ENCODE measurements around the gene RPS25. TPM values are rescaled to one million over a fixed set of nuclear protein-coding genes. Genes with fewer than 3 reads are reported as not detected.
A peak's percentile ranks its signal among the peaks of the same experiment; 100 is the strongest.
"Not testable (repeated sequence)": the region's sequence is repeated elsewhere in the genome, so short reads cannot be mapped to it uniquely, and the experiment has no call there.

Gene RPS25
- total RNA-seq, 1 donor from 2014 or later, result 949 TPM

DNA sequence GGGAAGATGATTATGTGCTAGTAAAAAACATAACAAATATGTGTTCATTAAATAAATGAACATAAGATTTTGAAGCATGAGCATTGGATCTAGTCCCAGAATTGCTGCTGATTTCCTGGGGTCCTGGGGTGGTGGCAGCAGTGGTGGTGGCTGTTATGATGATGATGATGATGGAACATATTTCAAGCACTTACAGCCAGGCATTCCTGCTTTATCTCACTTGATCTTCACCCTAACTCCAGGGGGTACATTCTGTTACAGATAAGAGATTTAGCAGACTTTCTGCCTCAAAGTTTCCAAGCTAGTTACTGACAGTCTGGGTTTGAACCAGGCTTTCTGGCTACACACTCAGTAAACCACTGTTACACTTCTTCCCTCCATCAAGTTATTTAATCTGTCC is 5.6 kb upstream of the RPS25 start:
- TF ChIP-seq, protein P1, sequence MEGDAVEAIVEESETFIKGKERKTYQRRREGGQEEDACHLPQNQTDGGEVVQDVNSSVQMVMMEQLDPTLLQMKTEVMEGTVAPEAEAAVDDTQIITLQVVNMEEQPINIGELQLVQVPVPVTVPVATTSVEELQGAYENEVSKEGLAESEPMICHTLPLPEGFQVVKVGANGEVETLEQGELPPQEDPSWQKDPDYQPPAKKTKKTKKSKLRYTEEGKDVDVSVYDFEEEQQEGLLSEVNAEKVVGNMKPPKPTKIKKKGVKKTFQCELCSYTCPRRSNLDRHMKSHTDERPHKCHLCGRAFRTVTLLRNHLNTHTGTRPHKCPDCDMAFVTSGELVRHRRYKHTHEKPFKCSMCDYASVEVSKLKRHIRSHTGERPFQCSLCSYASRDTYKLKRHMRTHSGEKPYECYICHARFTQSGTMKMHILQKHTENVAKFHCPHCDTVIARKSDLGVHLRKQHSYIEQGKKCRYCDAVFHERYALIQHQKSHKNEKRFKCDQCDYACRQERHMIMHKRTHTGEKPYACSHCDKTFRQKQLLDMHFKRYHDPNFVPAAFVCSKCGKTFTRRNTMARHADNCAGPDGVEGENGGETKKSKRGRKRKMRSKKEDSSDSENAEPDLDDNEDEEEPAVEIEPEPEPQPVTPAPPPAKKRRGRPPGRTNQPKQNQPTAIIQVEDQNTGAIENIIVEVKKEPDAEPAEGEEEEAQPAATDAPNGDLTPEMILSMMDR (IDR thresholded peaks at IDR 0.05), result no peak
- Mint-ChIP-seq H3K4me3 (ENCODE audit: unreplicated experiment) (no peak overlapping the region), H3K4me1 (ENCODE audit: unreplicated experiment) (peaks cover 20% of the 10 kb centered on the region), H3K27ac (ENCODE audit: unreplicated experiment) (no peak overlapping the region), H3K36me3 (ENCODE audit: unreplicated experiment) (peaks cover 21% of the 10 kb centered on the region), H3K9me3 (ENCODE audit: unreplicated experiment) (no peaks in the 10 kb centered on the region), H3K27me3 (ENCODE audit: unreplicated experiment) (no peaks in the 10 kb centered on the region)
- no peak for DNase-seq (ENCODE audit: extremely low spot score, unreplicated experiment)

DNA sequence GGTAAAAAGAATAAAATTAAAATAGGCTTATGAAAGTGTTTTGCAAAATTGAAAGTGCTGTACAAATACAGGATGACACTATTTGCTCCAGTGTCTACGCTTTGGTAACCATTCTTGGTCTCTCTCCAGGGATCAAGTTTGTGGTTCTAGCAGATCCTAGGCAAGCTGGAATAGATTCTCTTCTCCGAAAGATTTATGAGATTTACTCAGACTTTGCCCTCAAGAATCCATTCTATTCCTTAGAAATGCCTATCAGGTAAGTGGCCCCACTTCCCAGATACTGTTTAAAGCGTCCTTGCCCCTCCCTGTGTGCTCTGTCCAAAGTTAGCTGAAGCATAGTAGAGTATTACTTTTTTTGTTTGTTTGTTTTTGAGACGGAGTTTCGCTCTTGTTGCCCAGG is 3.5 kb upstream of the RPS25 start:
- DNase-seq (ENCODE audit: extremely low spot score, unreplicated experiment), result no peak
- Mint-ChIP-seq H3K9me3 (ENCODE audit: unreplicated experiment) (no peaks in the 10 kb centered on the region), H3K4me3 (ENCODE audit: unreplicated experiment) (no peak overlapping the region), H3K36me3 (ENCODE audit: unreplicated experiment) (peaks cover 21% of the 10 kb centered on the region), H3K4me1 (ENCODE audit: unreplicated experiment) (peaks cover 26% of the 10 kb centered on the region), H3K27ac (ENCODE audit: unreplicated experiment) (peak overlapping the region; percentile 23), H3K27me3 (ENCODE audit: unreplicated experiment) (no peaks in the 10 kb centered on the region)
- TF ChIP-seq, protein P1 (IDR thresholded peaks at IDR 0.05), result no peak

DNA sequence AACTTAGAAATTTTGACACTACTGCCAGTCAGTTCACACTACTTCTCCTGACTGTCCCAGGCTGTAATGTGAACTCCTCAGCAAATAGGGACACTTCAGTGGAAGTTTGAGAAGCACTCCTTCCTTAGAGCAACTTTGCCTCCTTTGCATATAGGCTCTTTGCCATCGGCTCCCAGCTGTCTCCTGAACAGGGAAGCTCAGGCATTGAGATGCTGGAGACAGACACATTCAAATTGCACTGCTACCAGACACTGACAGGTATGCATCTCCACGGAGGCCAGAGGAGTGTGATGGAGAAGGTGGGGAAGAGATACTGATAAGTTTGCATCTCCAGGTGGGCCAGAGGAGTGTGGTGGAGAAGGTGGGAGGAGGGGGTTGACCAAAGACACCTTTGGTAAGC is 1.9 kb upstream of the RPS25 start:
- TF ChIP-seq, protein P1 (IDR thresholded peaks at IDR 0.05), result no peak
- H3K27me3 Mint-ChIP-seq (ENCODE audit: unreplicated experiment), result no peaks in the 10 kb centered on the region
- peaks cover 33% of the 10 kb centered on the region for H3K4me1 Mint-ChIP-seq (ENCODE audit: unreplicated experiment)
- H3K9me3 Mint-ChIP-seq (ENCODE audit: unreplicated experiment), result no peaks in the 10 kb centered on the region
- H3K36me3 Mint-ChIP-seq (ENCODE audit: unreplicated experiment), result peaks cover 30% of the 10 kb centered on the region
- no peak for DNase-seq (ENCODE audit: extremely low spot score, unreplicated experiment)
- H3K4me3 Mint-ChIP-seq (ENCODE audit: unreplicated experiment), result peak overlapping the region; percentile 97
- H3K27ac Mint-ChIP-seq (ENCODE audit: unreplicated experiment), result peak overlapping the region; percentile 99

DNA sequence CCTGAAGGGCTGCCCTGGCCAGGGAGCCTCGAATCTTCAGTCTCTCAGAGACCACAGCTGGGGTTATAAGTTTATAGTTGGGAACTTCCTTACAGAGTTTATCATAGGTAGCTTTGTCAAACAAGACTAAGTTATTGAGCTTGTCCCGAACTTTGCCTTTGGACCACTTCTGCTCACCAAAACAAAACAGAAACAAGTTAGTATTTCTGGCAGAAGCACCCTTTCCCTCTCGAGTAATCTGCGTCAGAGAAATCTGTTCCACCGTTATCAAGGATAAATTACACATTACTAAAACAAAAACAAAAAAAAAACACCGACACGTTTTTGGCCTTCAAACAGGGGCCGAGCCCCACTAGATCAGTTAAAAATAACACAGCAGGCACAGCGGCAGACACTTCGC is 766 bp downstream of the RPS25 start:
- not testable (repeated sequence) for H3K9me3 Mint-ChIP-seq (ENCODE audit: unreplicated experiment); DNase-seq (ENCODE audit: extremely low spot score, unreplicated experiment); H3K27me3 Mint-ChIP-seq (ENCODE audit: unreplicated experiment)
- H3K4me1 Mint-ChIP-seq (ENCODE audit: unreplicated experiment), result peaks cover 31% of the 10 kb centered on the region
- H3K27ac Mint-ChIP-seq (ENCODE audit: unreplicated experiment), result peak overlapping the region; percentile 99
- peaks cover 35% of the 10 kb centered on the region for H3K36me3 Mint-ChIP-seq (ENCODE audit: unreplicated experiment)
- H3K4me3 Mint-ChIP-seq (ENCODE audit: unreplicated experiment), result peak overlapping the region; percentile 97

DNA sequence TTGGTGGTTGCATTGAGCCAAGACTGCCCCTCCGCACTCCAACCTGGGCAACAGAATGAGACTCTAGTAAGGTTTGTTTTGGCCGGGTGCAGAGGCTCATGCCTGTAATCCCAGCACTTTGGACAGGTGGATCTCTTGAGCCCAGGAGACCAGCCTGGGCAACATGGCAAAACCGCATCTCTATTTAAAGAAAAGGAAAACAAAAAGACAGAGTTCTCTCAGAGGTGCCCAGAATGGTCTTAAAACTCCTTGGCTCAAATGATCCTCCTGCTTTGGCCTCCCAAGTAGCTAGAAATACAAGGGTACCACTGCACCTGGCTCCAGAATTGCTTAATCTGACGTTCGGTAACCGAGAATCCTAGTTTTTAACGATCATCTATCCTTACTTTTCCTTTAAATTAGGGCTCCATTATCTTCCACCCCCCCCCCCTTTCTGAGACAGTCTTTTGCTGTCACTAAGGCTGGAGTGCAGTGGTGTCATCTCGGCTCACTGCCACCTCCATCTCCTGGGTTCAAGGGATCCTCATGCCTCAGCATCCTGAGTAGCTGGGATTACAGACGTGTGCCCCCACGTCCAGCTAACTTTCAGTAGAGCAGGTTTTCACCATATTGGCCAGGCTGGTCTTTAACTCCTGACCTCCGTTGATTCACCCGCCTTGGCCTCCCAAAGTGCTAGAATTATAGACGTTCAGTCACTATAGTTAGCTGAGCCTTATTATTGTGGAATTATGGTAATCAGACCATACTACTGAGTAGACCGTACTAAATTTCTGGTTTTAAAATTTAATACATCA is 1.7 kb downstream of the RPS25 start:
- Mint-ChIP-seq H3K4me1 (ENCODE audit: unreplicated experiment) (peaks cover 29% of the 10 kb centered on the region), H3K9me3 (ENCODE audit: unreplicated experiment) (no peaks in the 10 kb centered on the region), H3K36me3 (ENCODE audit: unreplicated experiment) (peaks cover 31% of the 10 kb centered on the region), H3K4me3 (ENCODE audit: unreplicated experiment) (peak overlapping the region; percentile 97), H3K27me3 (ENCODE audit: unreplicated experiment) (no peaks in the 10 kb centered on the region), H3K27ac (ENCODE audit: unreplicated experiment) (no peak overlapping the region)
- DNase-seq (ENCODE audit: extremely low spot score, unreplicated experiment), result no peak
- TF ChIP-seq, protein P1 (IDR thresholded peaks at IDR 0.05), result no peak

All from osteocyte (in vitro differentiated cells).